Fibroblast of the aortic adventitia (primary cell): ENCODE results near the gene TBC1D12. TPM values are rescaled to one million over a fixed set of nuclear protein-coding genes. Genes with fewer than 3 reads are reported as not detected.
"Not testable (repeated sequence)": the region's sequence is repeated elsewhere in the genome, so short reads cannot be mapped to it uniquely, and the experiment has no call there.

Source experiments
- DNase-seq: peaks from one replicate; pipeline ENCODE4 v3.0.0-alpha.2; 2010; ENCODE audit warnings: low read depth
- H3K4me3 ChIP-seq: 2 replicates; pipeline ENCODE4 v1.5.1; 2011; ENCODE audit warnings: low read depth, mild to moderate bottlenecking, control low read depth, low read length, moderate library complexity
- CTCF ChIP-seq: IDR thresholded peaks from 2 replicates; pipeline ENCODE4 v1.5.1; 2011; ENCODE audit warnings: mild to moderate bottlenecking, low read length, control low read depth, inconsistent platforms; ENCODE audit not compliant: insufficient read depth
- total RNA-seq: library from RNA; depleted of rRNA; stranded (reverse); fragments of >200 nt; gene quantifications from 2 replicates; pipeline ENCODE4 v1.2.3, GENCODE V29; 2012; ENCODE audit warnings: low replicate concordance

Gene TBC1D12
- total RNA-seq, 1 donor, result 11.8 TPM

GRCh38 chr10:94376865-94377264 lies 25.5 kb upstream of the TBC1D12 start:
- TF ChIP-seq CTCF, result no peak
- DNase-seq, result no peak
- no peak overlapping the region for H3K4me3 ChIP-seq

- no peak for TF ChIP-seq CTCF
- no peak overlapping the region for H3K4me3 ChIP-seq
Observed at GRCh38 chr10:94383530-94383929, 18.8 kb upstream of the TBC1D12 start.

GRCh38 chr10:94385733-94386132 lies 16.6 kb upstream of the TBC1D12 start:
- DNase-seq, result not testable (repeated sequence)

More at GRCh38 chr10:94383530-94383929, 18.8 kb upstream of the TBC1D12 start:
- DNase-seq, result no peak

GRCh38 chr10:94392117-94392516 lies 10.2 kb upstream of the TBC1D12 start:
- H3K4me3 ChIP-seq, DNase-seq: not testable (repeated sequence)

More at GRCh38 chr10:94385733-94386132, 16.6 kb upstream of the TBC1D12 start:
- not testable (repeated sequence) for H3K4me3 ChIP-seq

- H3K4me3 ChIP-seq, result no peak overlapping the region
- no peak for TF ChIP-seq CTCF
- peak; percentile 64 for DNase-seq
Observed at GRCh38 chr10:94397549-94398370, 4.6 kb upstream of the TBC1D12 start.

GRCh38 chr10:94398762-94399161 lies 3.6 kb upstream of the TBC1D12 start:
- H3K4me3 ChIP-seq, result no peak overlapping the region
- DNase-seq, result no peak
- TF ChIP-seq CTCF, result no peak

GRCh38 chr10:94402843-94403379 lies 570 bp downstream of the TBC1D12 start:
- no peak for DNase-seq

More at GRCh38 chr10:94402843-94403379, 570 bp downstream of the TBC1D12 start:
- no peak for TF ChIP-seq CTCF
- peak overlapping the region; percentile 87 for H3K4me3 ChIP-seq
